Ishikawa (cell line): ENCODE results near the gene IMMP2L.

Experiments
- CEBPB ChIP-seq: IDR thresholded peaks from 2 replicates; pipeline ENCODE4 v1.6.1; 2012
- CREB1 ChIP-seq: IDR thresholded peaks from 2 replicates; pipeline ENCODE4 v1.6.1; 2012; ENCODE audit warnings: low read depth
- EGR1 ChIP-seq: IDR thresholded peaks from 2 replicates; pipeline ENCODE4 v1.6.1; 2012
- EP300 ChIP-seq: IDR thresholded peaks from 2 replicates; pipeline ENCODE4 v1.6.1; 2012; ENCODE audit warnings: borderline replicate concordance
- FOXM1 ChIP-seq: IDR thresholded peaks from 2 replicates; pipeline ENCODE4 v1.6.1; 2012; ENCODE audit warnings: low read depth, borderline replicate concordance
- NFIC ChIP-seq: IDR thresholded peaks from 2 replicates; pipeline ENCODE4 v1.6.1; 2012
- RAD21 ChIP-seq: IDR thresholded peaks from 2 replicates; pipeline ENCODE4 v1.6.1; 2012; ENCODE audit warnings: low read depth
- REST ChIP-seq: IDR thresholded peaks from 2 replicates; pipeline ENCODE4 v1.6.1; 2012; ENCODE audit warnings: low read depth, mild to moderate bottlenecking
- TAF1 ChIP-seq: IDR thresholded peaks from 2 replicates; pipeline ENCODE4 v1.6.1; 2012; ENCODE audit warnings: low read depth, mild to moderate bottlenecking
- TCF12 ChIP-seq: IDR thresholded peaks from 2 replicates; pipeline ENCODE4 v1.6.1; 2012; ENCODE audit warnings: low read depth
- TEAD4 ChIP-seq: IDR thresholded peaks from 2 replicates; pipeline ENCODE4 v1.6.1; 2012
- USF1 ChIP-seq: IDR thresholded peaks from 2 replicates; pipeline ENCODE4 v1.6.1; 2012
- YY1 ChIP-seq: IDR thresholded peaks from 2 replicates; pipeline ENCODE4 v1.6.1; 2012; ENCODE audit warnings: low read depth
- ZBTB7A ChIP-seq: IDR thresholded peaks from 2 replicates; pipeline ENCODE4 v1.6.1; 2012; ENCODE audit warnings: low read depth
- TF ChIP-seq, protein P1 (sequence below): IDR thresholded peaks from 2 replicates; pipeline ENCODE4 v1.6.1; 2012

The IMMP2L gene

GRCh38 chr7:111018447-111018846 lies 543.8 kb downstream of the IMMP2L start:
- no peak for TF ChIP-seq CEBPB
- no peak for TF ChIP-seq YY1
- TF ChIP-seq ZBTB7A, result no peak

- TF ChIP-seq EP300, result no peak
Measured at GRCh38 chr7:111014079-111014478, 548.2 kb downstream of the IMMP2L start.

DNA sequence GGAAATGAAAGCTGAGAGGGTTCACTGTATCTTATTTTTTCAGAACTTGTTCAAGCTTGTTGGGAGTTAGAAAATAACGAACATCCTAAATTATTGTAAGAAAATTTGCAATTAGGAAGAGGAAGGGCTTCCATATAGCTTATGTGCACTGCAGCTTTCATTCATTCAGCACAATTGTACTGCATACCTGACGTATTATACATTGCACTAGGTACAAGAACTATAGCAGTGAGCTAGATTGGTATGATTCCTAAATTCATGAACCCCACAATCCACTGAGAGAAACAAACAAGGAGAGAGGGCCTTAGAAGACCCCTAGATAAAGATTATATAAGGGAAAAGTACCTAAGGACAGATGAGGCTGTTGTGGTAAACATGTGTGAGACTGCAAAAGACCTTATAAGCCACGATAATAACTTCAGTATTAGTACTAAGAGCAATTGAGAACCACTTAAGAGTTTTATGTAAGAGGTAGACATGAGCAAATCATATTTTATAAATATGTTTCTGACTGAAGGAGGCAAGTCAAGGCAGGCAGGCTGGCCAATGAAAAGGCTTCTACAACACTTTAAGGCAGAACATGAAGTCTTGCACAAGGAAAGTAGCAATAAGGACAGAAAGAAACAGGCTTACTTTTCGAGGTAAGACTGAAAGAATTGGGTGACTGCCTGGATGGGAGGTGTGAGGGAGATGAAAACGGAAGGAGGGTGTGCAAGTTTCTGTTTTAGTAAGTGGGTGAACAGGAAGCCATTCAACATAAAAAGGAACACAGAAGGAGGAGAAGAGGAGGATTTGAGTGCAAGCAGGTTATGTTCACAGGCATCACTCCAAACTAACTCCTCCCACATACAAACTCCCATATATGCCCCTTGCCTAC lies 549.3 kb downstream of the IMMP2L start:
- no peak for TF ChIP-seq USF1
- no peak for TF ChIP-seq YY1
- TF ChIP-seq NFIC, result no peak
- TF ChIP-seq RAD21, result no peak
- no peak for TF ChIP-seq EP300
- no peak for TF ChIP-seq EGR1
- TF ChIP-seq TCF12, result no peak
- no peak for TF ChIP-seq TAF1
- TF ChIP-seq CREB1, result no peak
- TF ChIP-seq, protein P1, sequence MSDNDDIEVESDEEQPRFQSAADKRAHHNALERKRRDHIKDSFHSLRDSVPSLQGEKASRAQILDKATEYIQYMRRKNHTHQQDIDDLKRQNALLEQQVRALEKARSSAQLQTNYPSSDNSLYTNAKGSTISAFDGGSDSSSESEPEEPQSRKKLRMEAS, result no peak
- no peak for TF ChIP-seq CEBPB
- TF ChIP-seq REST, result no peak
- TF ChIP-seq TEAD4, result no peak

GRCh38 chr7:111012149-111012548 lies 550.1 kb downstream of the IMMP2L start:
- no peak for TF ChIP-seq CREB1
- TF ChIP-seq TCF12, result no peak
- TF ChIP-seq NFIC, result no peak
- no peak for TF ChIP-seq EGR1
- no peak for TF ChIP-seq TAF1
- no peak for TF ChIP-seq ZBTB7A
- TF ChIP-seq USF1, result no peak
- no peak for TF ChIP-seq REST
- no peak for TF ChIP-seq FOXM1
- no peak for TF ChIP-seq EP300

DNA sequence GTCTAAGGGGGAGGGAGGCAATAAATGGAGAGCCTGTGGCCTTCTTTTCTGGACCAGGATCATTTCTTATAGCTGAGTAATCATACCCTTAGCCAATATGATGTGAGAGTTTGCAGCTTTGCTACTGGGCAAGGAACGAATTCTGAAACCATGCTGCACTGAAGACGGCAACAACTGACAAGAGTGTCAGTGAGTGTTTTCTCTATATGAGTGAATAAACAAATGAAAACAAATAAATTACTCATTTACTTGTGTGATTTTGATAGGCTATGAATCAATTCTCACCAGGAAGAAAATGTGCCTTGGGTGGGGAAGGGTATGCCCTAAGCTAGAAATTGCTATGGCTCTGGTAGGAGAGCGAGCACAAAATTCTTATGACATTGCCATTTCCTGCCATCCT lies 550.8 kb downstream of the IMMP2L start:
- TF ChIP-seq CEBPB, result no peak
- no peak for TF ChIP-seq TEAD4
- TF ChIP-seq, protein P1, result no peak
- TF ChIP-seq CREB1, result no peak
- TF ChIP-seq EP300, result no peak
- no peak for TF ChIP-seq YY1
- no peak for TF ChIP-seq TAF1
- no peak for TF ChIP-seq REST
- no peak for TF ChIP-seq EGR1
- no peak for TF ChIP-seq RAD21
- no peak for TF ChIP-seq TCF12
